K562 (cell line): ENCODE results near the gene VSTM1. TPM values are rescaled to one million over a fixed set of nuclear protein-coding genes. Genes with fewer than 3 reads are reported as not detected.

ENCODE experiments used
- ATAC-seq: fragments of 200-7000 bp; cut with Tn5 transposase; 3 replicates; pipeline ENCODE4 v1.9.1; 2020; ENCODE audit warnings: moderate library complexity
- BruUV-seq: library from RNA; stranded (reverse); fragments of 400-500 nt; replicated peaks from 2 replicates; lab custom pipeline; 2021; lab: Mats Ljungman, UMichigan
- CTCF ChIA-PET: fragments of 300-600 bp; formaldehyde crosslinking; extraction: SDS; loops from one replicate; lab custom pipeline; 2021; ENCODE audit warnings: low intra/inter-chr PET ratio; lab: Yijun Ruan, JAX
- POLR2A ChIA-PET: fragments of 300-600, 350-650 bp; sonication (Branson Sonifier 250); formaldehyde crosslinking; extraction: SDS; loops from one replicate; lab custom pipeline; 2021; ENCODE audit warnings: antibody characterized with exemption, inconsistent platforms; lab: Yijun Ruan, JAX
- DNase-seq, 4 experiments: peaks; one replicate each; pipeline versions ENCODE4 v3.0.0 to v3.0.0-alpha.2; 2011 to 2018; ENCODE audit warnings: low spot score in 3 of 4, mixed read lengths in 3 of 4; ENCODE audit errors: extremely low read depth in 1 of 4
- FAIRE-seq: peaks from 2 replicates; lab custom pipeline; 2011; peaks lifted over from hg19 to GRCh38; lab: Jason Lieb, UNC
- H2AFZ ChIP-seq: 2 replicates; pipeline ENCODE4 v1.6.0; 2011; ENCODE audit warnings: low read depth, low read length, control low read depth, inconsistent platforms
- H3K27ac ChIP-seq: fragments of 200-600 bp; 3 replicates; pipeline ENCODE4 v1.8.0; 2011; ENCODE audit warnings: low read depth, mild to moderate bottlenecking, control low read depth, inconsistent platforms, low read length, moderate library complexity, mixed read lengths; ENCODE audit errors: extremely low read depth
- H3K27me3 ChIP-seq, 2 experiments: fragments of 300-600 bp in 1 of 2; 2 replicates in 1 of 2; 3 replicates in 1 of 2; pipeline versions ENCODE4 v1.6.0 to v1.8.0; 2011; ENCODE audit warnings: inconsistent platforms in 2 of 2, low read length in 2 of 2, mild to moderate bottlenecking in 1 of 2, mixed read lengths in 1 of 2, moderate library complexity in 1 of 2; ENCODE audit not compliant: control insufficient read depth in 2 of 2, insufficient read depth in 2 of 2
- H3K36me3 ChIP-seq: fragments of 300-600 bp; 3 replicates; pipeline ENCODE4 v1.8.0; 2011; ENCODE audit warnings: mild to moderate bottlenecking, low read length, inconsistent platforms; ENCODE audit not compliant: control insufficient read depth, insufficient read depth
- H3K4me1 ChIP-seq, 2 experiments: fragments of 200-600 bp in 1 of 2; replicated peaks in 1 of 2; 2 replicates in 1 of 2; 3 replicates in 1 of 2; pipeline versions ENCODE4 v1.5.1 to v1.8.0; 2011; ENCODE audit warnings: inconsistent platforms in 2 of 2, low read length in 2 of 2, mild to moderate bottlenecking in 1 of 2, mixed read lengths in 1 of 2, moderate library complexity in 1 of 2; ENCODE audit not compliant: control insufficient read depth in 2 of 2, insufficient read depth in 2 of 2
- H3K4me2 ChIP-seq: 2 replicates; pipeline ENCODE4 v1.6.1; 2011; ENCODE audit warnings: low read length, control low read depth, inconsistent platforms, mixed read lengths; ENCODE audit not compliant: insufficient read depth
- H3K4me3 ChIP-seq: fragments of 200-600 bp; sonication (generic), shearing (Covaris generic); 2 replicates; pipeline ENCODE4 v1.5.1; 2016; ENCODE audit warnings: control low read depth, inconsistent platforms
- H3K79me2 ChIP-seq: fragments of 200-600 bp; 3 replicates; pipeline ENCODE4 v1.8.0; 2011; ENCODE audit warnings: low read length, inconsistent platforms; ENCODE audit not compliant: control insufficient read depth, insufficient read depth
- H3K9ac ChIP-seq, 2 experiments: 2 replicates each; pipeline versions ENCODE4 v1.6.0 to v1.6.1; 2011; ENCODE audit warnings: low read depth in 2 of 2, low read length in 2 of 2, control low read depth in 1 of 2, inconsistent platforms in 1 of 2, mild to moderate bottlenecking in 1 of 2, mixed read lengths in 1 of 2; ENCODE audit not compliant: insufficient read depth in 1 of 2
- H3K9me1 ChIP-seq: one replicate; pipeline ENCODE4 v1.6.0; 2011; ENCODE audit warnings: inconsistent platforms, mild to moderate bottlenecking, low read length, moderate library complexity; ENCODE audit not compliant: control insufficient read depth, insufficient read depth
- H3K9me3 ChIP-seq: replicated peaks from 2 replicates; pipeline ENCODE4 v1.5.1; 2011; ENCODE audit warnings: low read depth, low read length, inconsistent platforms; ENCODE audit not compliant: control insufficient read depth, insufficient read depth
- H4K20me1 ChIP-seq: replicated peaks from 2 replicates; pipeline ENCODE4 v1.6.1; 2011; ENCODE audit warnings: low read length, inconsistent platforms, mixed read lengths; ENCODE audit not compliant: control insufficient read depth, insufficient read depth
- BCL6 ChIP-seq: fragments of 250-450 bp; sonication (Bioruptor Pico); IDR thresholded peaks from 2 replicates; pipeline ENCODE4 v1.4.0; 2020
- CBX3 ChIP-seq, 2 experiments: IDR thresholded peaks; 1 replicate in 1 of 2; 2 replicates in 1 of 2; pipeline ENCODE4 v1.6.1; 2012; ENCODE audit warnings: inconsistent platforms in 2 of 2, low read length in 2 of 2, borderline replicate concordance in 1 of 2, control low read depth in 1 of 2
- FOXA3 ChIP-seq, 2 experiments: fragments of 450-650 bp in 1 of 2; sonication (generic) in 1 of 2; formaldehyde crosslinking; IDR thresholded peaks in 1 of 2; conservative IDR thresholded peaks in 1 of 2; 2 replicates each; pipeline versions ENCODE4 v1.4.0 to v1.8.0; 2020 to 2022; ENCODE audit warnings: mild to moderate bottlenecking in 2 of 2, missing genetic modification reagents in 1 of 2
- ZNF75A ChIP-seq: fragments of 450-650 bp; formaldehyde crosslinking; IDR thresholded peaks from 2 replicates; pipeline ENCODE4 v1.4.0; 2020; ENCODE audit warnings: mild to moderate bottlenecking
- WGBS: fragments of 100-300 bp; shearing (Covaris generic); methylation state at CpG from one replicate; pipeline ENCODE4 v1.1.6; 2016; ENCODE audit warnings: low coverage, mixed read lengths; ENCODE audit not compliant: insufficient coverage; ENCODE audit errors: missing lambda C conversion rate; 5-methylcytosine and 5-hydroxymethylcytosine counted together
- in situ Hi-C: fragments of 300-500 bp; cut with MboI; formaldehyde crosslinking; loops from 4 replicates; pipeline ENCODE4 v1.15.0; 2018; ENCODE audit warnings: inconsistent platforms, mixed read lengths
- intact Hi-C: fragments of 100-400 bp; cut with micrococcal nuclease; formaldehyde crosslinking; loops from 2 replicates; pipeline ENCODE4 v1.14.2; 2022
- polyA plus RNA-seq, 8 experiments: library from polyadenylated mRNA; depleted of rRNA in 4 of 8; stranded (reverse) in 5 of 8; unstranded in 3 of 8; fragments of >200 nt; fragmentation: Nextera tagmentation in 2 of 8; fragmentation: Illumina TruSeq in 1 of 8; extraction: Ambion mirVana in 2 of 8; extraction: Trizol in 1 of 8; gene quantifications; 2 replicates each; pipeline versions ENCODE4 v1.2.1 to v1.2.3, GENCODE V29; 2011 to 2014; ENCODE audit warnings: inconsistent platforms in 1 of 8, missing spikeins in 1 of 8
- total RNA-seq, 7 experiments: library from RNA; depleted of rRNA in 6 of 7; stranded (reverse); fragments of >200 nt in 6 of 7; fragmentation: Illumina TruSeq in 2 of 7; extraction: Trizol in 2 of 7; gene quantifications; 2 replicates each; pipeline versions ENCODE4 v1.2.1 to v1.2.3, GENCODE V29; 2011 to 2021; ENCODE audit warnings: low replicate concordance in 1 of 7
- TF ChIP-seq, protein P1 (sequence below): sonication (generic); formaldehyde crosslinking; IDR thresholded peaks from 2 replicates; pipeline ENCODE4 v1.5.0; 2020; ENCODE audit warnings: missing genetic modification reagents
- TF ChIP-seq, protein P2 (sequence below): sonication (generic); formaldehyde crosslinking; IDR thresholded peaks from 2 replicates; pipeline ENCODE4 v1.4.0; 2020; ENCODE audit warnings: mild to moderate bottlenecking, missing genetic modification reagents

VSTM1 gene
- total and polyA plus RNA-seq, 9 of the 15 experiments (the other 6 are each of a cell fraction or from before 2014, with no cell fraction given), result not detected

DNA sequence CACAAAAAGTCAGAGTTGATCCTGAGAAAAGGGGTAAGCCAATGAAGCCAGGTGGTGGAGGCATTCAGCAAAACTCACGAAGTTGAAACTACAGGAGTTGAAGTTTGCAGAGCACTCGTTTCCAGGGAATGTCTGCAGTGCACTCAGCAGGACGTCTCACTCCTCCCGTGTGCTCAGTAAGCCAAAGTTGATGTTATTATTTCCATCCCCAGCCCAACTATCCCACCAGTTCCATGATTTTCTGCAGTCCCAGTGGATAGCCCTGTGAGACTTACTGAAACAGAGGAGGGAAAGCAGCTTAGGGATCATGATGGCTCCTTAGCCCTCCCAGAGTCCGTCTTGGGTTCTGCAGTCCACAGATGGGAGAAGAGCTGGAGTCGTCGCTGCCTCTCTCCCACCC is 17.3 kb upstream of the VSTM1 start, which contains the start of gene TARM1 (continued):
- no peak for TF ChIP-seq FOXA3 (CRISPR knock-in tag; conservative IDR thresholded peaks at IDR 0.05 in 1 of 2, IDR thresholded peaks at IDR 0.05 in 1 of 2)
- TF ChIP-seq CBX3 (IDR thresholded peaks at IDR 0.05; ENCODE audit: borderline replicate concordance in 1 of 2, low read length in 2 of 2), result 0 out of 3 replicates have a peak, but pooled peaks of 1 of the 2 experiments have one; percentile 28

DNA sequence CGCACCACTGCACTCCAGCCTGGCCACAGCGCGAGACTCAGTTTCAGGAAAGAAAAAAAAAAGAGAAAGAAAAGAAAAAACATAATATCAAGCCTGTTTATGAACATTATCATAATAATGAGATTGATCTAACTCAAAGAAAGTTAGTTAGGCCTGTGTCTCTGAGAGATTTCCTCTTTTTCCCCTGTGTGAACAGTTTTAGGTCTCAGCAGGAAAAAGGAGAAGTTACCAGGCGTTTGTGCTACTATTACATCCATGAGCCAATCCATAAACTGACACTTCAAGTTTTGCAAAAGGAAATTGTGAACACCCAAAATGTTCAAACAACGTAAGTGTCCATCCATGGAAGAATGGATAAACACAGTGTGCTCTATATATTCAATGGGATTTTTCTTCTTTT is 13.6 kb upstream of the VSTM1 start:
- Histone ChIP-seq H3K4me3 (no peak overlapping the region), H3K36me3 (no peaks in the 10 kb centered on the region), H3K27me3 (peaks cover 9 to 41% of the 10 kb centered on the region in 2 experiments; a peak in 3 of 5 replicates), H2AFZ (no peak overlapping the region), H4K20me1 (no peaks in the 10 kb centered on the region), H3K4me1 (no peaks in the 10 kb centered on the region), H3K79me2 (no peaks in the 10 kb centered on the region), H3K27ac (no peak overlapping the region), H3K9me3 (peaks cover 5% of the 10 kb centered on the region), H3K9me1 (no peaks in the 10 kb centered on the region), H3K4me2 (no peak overlapping the region), H3K9ac (no peak overlapping the region)
- 11% methylated on average over 4 of the region's 5 CpGs for WGBS
- ChIA-PET CTCF (no interaction called here), POLR2A (interaction anchor here (1.7 kb wide), 1 partner anchor 9 kb away, joined by 4 read pairs; no protein-coding TSS in a partner anchor)
- in situ Hi-C loops (no loop called here), intact Hi-C loops (no loop called here)
- TF ChIP-seq ZNF75A (CRISPR knock-in tag) (no peak), BCL6 (CRISPR knock-in tag) (no peak)
- TF ChIP-seq, protein P1, sequence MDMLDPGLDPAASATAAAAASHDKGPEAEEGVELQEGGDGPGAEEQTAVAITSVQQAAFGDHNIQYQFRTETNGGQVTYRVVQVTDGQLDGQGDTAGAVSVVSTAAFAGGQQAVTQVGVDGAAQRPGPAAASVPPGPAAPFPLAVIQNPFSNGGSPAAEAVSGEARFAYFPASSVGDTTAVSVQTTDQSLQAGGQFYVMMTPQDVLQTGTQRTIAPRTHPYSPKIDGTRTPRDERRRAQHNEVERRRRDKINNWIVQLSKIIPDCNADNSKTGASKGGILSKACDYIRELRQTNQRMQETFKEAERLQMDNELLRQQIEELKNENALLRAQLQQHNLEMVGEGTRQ, result no peak
- TF ChIP-seq, protein P2, sequence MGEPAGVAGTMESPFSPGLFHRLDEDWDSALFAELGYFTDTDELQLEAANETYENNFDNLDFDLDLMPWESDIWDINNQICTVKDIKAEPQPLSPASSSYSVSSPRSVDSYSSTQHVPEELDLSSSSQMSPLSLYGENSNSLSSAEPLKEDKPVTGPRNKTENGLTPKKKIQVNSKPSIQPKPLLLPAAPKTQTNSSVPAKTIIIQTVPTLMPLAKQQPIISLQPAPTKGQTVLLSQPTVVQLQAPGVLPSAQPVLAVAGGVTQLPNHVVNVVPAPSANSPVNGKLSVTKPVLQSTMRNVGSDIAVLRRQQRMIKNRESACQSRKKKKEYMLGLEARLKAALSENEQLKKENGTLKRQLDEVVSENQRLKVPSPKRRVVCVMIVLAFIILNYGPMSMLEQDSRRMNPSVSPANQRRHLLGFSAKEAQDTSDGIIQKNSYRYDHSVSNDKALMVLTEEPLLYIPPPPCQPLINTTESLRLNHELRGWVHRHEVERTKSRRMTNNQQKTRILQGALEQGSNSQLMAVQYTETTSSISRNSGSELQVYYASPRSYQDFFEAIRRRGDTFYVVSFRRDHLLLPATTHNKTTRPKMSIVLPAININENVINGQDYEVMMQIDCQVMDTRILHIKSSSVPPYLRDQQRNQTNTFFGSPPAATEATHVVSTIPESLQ (CRISPR knock-in tag), result no peak
- ATAC-seq, result no peak
- no TSS peak for BruUV-seq
- no peak for FAIRE-seq
- DNase-seq, result peak in 3 of 4 experiments; percentile 1
